ENCODE results near the gene PTPN6.

The PTPN6 gene

DNA sequence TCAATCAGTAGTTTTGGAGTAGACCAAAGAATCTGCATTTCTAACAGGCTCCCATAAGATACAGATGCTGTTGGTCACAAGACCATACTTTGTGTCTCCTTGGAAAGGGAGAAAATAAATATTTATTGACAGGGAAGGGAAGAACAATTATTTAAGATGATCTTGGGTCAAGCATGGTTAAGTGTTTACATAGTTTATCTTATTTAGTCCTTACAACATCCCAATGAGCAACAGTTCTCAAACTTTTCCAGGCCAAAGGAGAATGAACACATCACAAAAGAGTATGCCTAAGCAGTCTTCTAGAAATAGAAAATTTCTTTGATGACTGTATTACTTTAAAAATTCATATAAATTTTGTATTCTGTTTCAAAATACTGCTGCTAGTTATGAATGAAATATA lies 58.4 kb downstream of the PTPN6 start:
- no peak for DNase-seq (ENCODE audit: low spot score)
